Measurements from ENCODE around the gene PLS3.
A peak's percentile ranks its signal among the peaks of the same experiment; 100 is the strongest.
"Not testable (repeated sequence)": the region's sequence is repeated elsewhere in the genome, so short reads cannot be mapped to it uniquely, and the experiment has no call there.

The PLS3 gene

DNA sequence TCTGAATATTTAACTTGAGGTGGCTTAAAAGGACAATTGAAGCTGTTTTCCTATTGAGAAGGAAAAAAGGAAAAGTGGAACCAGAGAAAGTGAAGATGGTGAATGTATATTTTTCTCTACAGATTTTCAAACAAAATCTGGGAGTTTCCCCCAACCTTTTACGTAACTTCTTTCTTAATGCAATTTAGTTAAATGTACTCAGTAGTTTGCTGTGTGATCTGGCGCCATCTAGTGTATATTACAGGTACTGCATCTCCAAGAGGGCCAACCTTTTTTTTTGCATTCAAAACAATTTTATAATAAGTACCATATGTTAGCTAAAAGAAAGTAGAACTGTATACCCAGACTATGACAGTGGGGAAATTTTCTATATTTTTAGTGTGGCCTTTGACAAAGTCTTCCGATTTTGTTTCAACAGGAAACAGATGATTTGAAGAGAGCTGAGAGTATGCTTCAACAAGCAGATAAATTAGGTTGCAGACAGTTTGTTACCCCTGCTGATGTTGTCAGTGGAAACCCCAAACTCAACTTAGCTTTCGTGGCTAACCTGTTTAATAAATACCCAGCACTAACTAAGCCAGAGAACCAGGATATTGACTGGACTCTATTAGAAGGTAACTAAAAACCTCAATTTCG is 82.0 kb downstream of the PLS3 start:
- no peak overlapping the region for H3K4me3 ChIP-seq (ENCODE audit: low read depth, low read length)
- peak; percentile 58 for TF ChIP-seq CTCF (IDR thresholded peaks at IDR 0.05; ENCODE audit: low read depth, low read length, missing control alignments)
- peak; percentile 19 for DNase-seq (ENCODE audit: low read depth)

GRCh38 chrX:115644397-115644796 is 83.4 kb downstream of the PLS3 start:
- DNase-seq (ENCODE audit: low read depth); H3K4me3 ChIP-seq (ENCODE audit: low read depth, low read length): not testable (repeated sequence)

DNA sequence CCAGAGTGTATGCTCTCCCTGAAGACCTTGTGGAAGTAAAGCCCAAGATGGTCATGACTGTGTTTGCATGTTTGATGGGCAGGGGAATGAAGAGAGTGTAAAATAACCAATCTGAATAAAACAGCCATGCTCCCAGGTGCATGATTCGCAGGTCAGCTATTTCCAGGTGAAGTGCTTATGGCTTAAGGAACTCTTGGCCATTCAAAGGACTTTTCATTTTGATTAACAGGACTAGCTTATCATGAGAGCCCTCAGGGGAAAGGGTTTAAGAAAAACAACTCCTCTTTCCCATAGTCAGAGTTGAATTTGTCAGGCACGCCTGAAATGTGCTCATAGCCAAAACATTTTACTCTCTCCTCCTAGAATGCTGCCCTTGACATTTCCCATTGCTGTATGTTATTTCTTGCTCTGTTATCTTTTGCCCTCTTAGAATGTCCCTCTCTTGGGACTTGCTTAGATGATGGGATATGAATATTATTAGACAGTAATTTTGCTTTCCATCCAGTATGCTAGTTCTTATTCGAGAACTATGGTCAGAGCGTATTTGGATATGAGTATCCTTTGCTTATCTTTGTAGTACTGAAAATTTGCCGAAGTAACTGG is 88.6 kb downstream of the PLS3 start:
- TF ChIP-seq CTCF (IDR thresholded peaks at IDR 0.05; ENCODE audit: low read depth, low read length, missing control alignments): no peak
- no peak overlapping the region for H3K4me3 ChIP-seq (ENCODE audit: low read depth, low read length)
- DNase-seq (ENCODE audit: low read depth): no peak

GRCh38 chrX:115650449-115650848 is 89.5 kb downstream of the PLS3 start:
- no peak for TF ChIP-seq CTCF (IDR thresholded peaks at IDR 0.05; ENCODE audit: low read depth, low read length, missing control alignments)
- H3K4me3 ChIP-seq (ENCODE audit: low read depth, low read length): no peak overlapping the region
- DNase-seq (ENCODE audit: low read depth): no peak

DNA sequence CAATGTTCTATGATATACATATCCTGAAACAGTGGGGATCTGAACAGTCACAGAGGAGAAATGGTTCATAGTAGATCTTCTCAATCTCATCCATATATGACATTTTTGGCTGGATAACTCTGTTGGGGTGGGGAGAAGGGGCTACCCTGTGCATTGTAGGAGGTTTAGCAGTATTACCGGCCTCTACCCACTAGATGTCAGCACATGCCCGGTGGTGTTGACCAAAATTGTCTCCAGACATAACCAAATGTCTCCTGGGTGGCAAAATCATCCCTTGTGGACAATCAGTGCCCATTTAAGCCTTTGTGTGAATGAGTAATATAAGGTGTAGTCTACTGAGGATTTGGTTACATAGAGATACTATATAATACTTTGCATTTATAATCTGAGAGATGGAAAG is 89.9 kb downstream of the PLS3 start:
- DNase-seq (ENCODE audit: low read depth): peak; percentile 7
- no peak overlapping the region for H3K4me3 ChIP-seq (ENCODE audit: low read depth, low read length)
- peak; percentile 60 for TF ChIP-seq CTCF (IDR thresholded peaks at IDR 0.05; ENCODE audit: low read depth, low read length, missing control alignments)

DNA sequence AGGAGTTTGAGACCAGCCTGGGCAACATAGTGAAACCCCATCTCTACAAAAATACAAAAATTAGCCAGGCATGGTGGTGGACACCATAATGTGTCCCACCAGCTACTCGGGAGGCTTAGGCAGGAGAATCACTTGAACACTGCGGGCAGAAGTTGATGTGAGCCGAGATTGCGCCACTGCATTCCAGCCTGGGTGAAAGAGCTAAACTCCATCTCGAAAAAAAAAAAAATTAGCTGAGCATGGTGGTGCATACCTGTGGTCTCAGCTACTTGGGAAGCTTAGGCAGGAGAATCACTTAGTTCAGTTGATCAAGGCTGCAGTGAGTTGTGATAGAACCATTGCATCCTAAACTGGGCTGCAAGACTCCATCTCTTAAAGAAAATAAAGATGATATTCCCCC is 91.2 kb downstream of the PLS3 start:
- no peak for DNase-seq (ENCODE audit: low read depth)
- no peak overlapping the region for H3K4me3 ChIP-seq (ENCODE audit: low read depth, low read length)
- no peak for TF ChIP-seq CTCF (IDR thresholded peaks at IDR 0.05; ENCODE audit: low read depth, low read length, missing control alignments)

GRCh38 chrX:115665122-115665521 is 104.1 kb downstream of the PLS3 start:
- no peak for DNase-seq (ENCODE audit: low read depth)
- TF ChIP-seq CTCF (IDR thresholded peaks at IDR 0.05; ENCODE audit: low read depth, low read length, missing control alignments): no peak
- H3K4me3 ChIP-seq (ENCODE audit: low read depth, low read length): no peak overlapping the region

Measured in GM12864 (cell line).